Gastroesophageal sphincter (tissue), 4 donors: ENCODE data around the gene NEMP1. TPM values are rescaled to one million over a fixed set of nuclear protein-coding genes. Genes with fewer than 3 reads are reported as not detected.
"Not testable (repeated sequence)": the region's sequence is repeated elsewhere in the genome, so short reads cannot be mapped to it uniquely, and the experiment has no call there.

Experiments used
- ATAC-seq: fragments of 150-250 bp; one replicate; pipeline ENCODE4 v1.9.1; 2016; ENCODE audit warnings: mild to moderate bottlenecking, moderate library complexity
- H3K27ac ChIP-seq, 4 donors: fragments of 200-600 bp; sonication (generic) in 3 of 4; 1 replicate in 3 of 4; 2 replicates in 1 of 4; pipeline ENCODE4 v1.5.1; 2016 to 2019
- H3K27me3 ChIP-seq: fragments of 200-600 bp; sonication (generic); one replicate; pipeline ENCODE4 v1.5.1; 2019
- H3K36me3 ChIP-seq, 2 donors: fragments of 200-600 bp; sonication (generic); one replicate each; pipeline ENCODE4 v1.5.1; 2019; ENCODE audit warnings: control low read depth in 1 of 2
- H3K4me1 ChIP-seq, 3 donors: fragments of 200-600 bp; sonication (generic); 1 replicate in 2 of 3; 2 replicates in 1 of 3; pipeline ENCODE4 v1.5.1; 2016 to 2019; ENCODE audit warnings: control low read depth in 2 of 3
- H3K4me3 ChIP-seq, 2 donors: fragments of 200-600 bp; sonication (generic); one replicate each; pipeline ENCODE4 v1.5.1; 2019; ENCODE audit warnings: mild to moderate bottlenecking in 1 of 2, moderate library complexity in 1 of 2
- H3K9me3 ChIP-seq, 3 donors: fragments of 200-600 bp; sonication (generic); one replicate each; pipeline ENCODE4 v1.5.1; 2017 to 2019; ENCODE audit warnings: control low read depth in 2 of 3
- CTCF ChIP-seq, 4 experiments: fragments of 200-600 bp in 2 of 4; fragments of 450-650 bp in 2 of 4; sonication (generic) in 1 of 4; IDR thresholded peaks; one replicate each; pipeline ENCODE4 v1.5.1; 2017 to 2019; ENCODE audit warnings: antibody characterized with exemption in 4 of 4, mild to moderate bottlenecking in 2 of 4, moderate library complexity in 2 of 4
- EP300 ChIP-seq: sonication (generic); formaldehyde crosslinking; IDR thresholded peaks from one replicate; pipeline ENCODE4 v1.6.1; 2017; ENCODE audit warnings: antibody characterized with exemption, mild to moderate bottlenecking
- POLR2A ChIP-seq, 2 donors: fragments of 450-650 bp; IDR thresholded peaks; one replicate each; pipeline ENCODE4 v1.6.1; 2017; ENCODE audit warnings: antibody characterized with exemption in 2 of 2, mild to moderate bottlenecking in 2 of 2, moderate library complexity in 1 of 2
- POLR2AphosphoS5 ChIP-seq: sonication (generic); formaldehyde crosslinking; IDR thresholded peaks from one replicate; pipeline ENCODE4 v1.6.1; 2017; ENCODE audit warnings: antibody characterized with exemption
- WGBS, 2 donors: methylation state at CpG; one replicate each; pipeline ENCODE4 v1.1.5; 2018; ENCODE audit warnings: low coverage in 1 of 2; 5-methylcytosine and 5-hydroxymethylcytosine counted together
- total RNA-seq, 4 donors: library from RNA; depleted of rRNA; stranded (reverse); fragments of >200 nt; gene quantifications; one replicate each; pipeline ENCODE4 v1.1.0, GENCODE V29; 2016

NEMP1 gene
- total RNA-seq, 4 donors from 2014 or later = 11.8 to 14.9 (median 12.7) TPM

- no peak for TF ChIP-seq EP300
- no peak for TF ChIP-seq CTCF (IDR thresholded peaks at IDR 0.05)
Observed at GRCh38 chr12:57019983-57020719, 58.4 kb downstream of the NEMP1 start.

GRCh38 chr12:57018906-57019305 lies 59.7 kb downstream of the NEMP1 start:
- Histone ChIP-seq H3K4me3 (no peak overlapping the region), H3K27ac (no peak overlapping the region), H3K36me3 (no peaks in the 10 kb centered on the region), H3K9me3 (no peaks in the 10 kb centered on the region), H3K4me1 (no peaks in the 10 kb centered on the region), H3K27me3 (peaks cover 28% of the 10 kb centered on the region)
- TF ChIP-seq POLR2A (IDR thresholded peaks at IDR 0.05) (no peak), POLR2AphosphoS5 (no peak), CTCF (IDR thresholded peaks at IDR 0.05) (no peak), EP300 (no peak)
- ATAC-seq = no peak
- 60% methylated on average over 1 of the region's 1 CpG for WGBS, 2 donors

More at GRCh38 chr12:57019983-57020719, 58.4 kb downstream of the NEMP1 start:
- H3K36me3 ChIP-seq = no peaks in the 10 kb centered on the region
- peaks cover 15% of the 10 kb centered on the region for H3K27me3 ChIP-seq
- ATAC-seq = no peak
- no peak overlapping the region for H3K27ac ChIP-seq
- 82 to 87% methylated on average over 5 to 6 of the region's 9 CpGs for WGBS, 2 donors
- H3K9me3 ChIP-seq = no peaks in the 10 kb centered on the region
- H3K4me1 ChIP-seq = no peaks in the 10 kb centered on the region
- no peak overlapping the region for H3K4me3 ChIP-seq

GRCh38 chr12:57018353-57018752 lies 60.2 kb downstream of the NEMP1 start:
- H3K4me3 ChIP-seq, H3K27ac ChIP-seq, H3K9me3 ChIP-seq, H3K36me3 ChIP-seq, ATAC-seq, H3K4me1 ChIP-seq: not testable (repeated sequence)
- WGBS, 2 donors = 45 to 75% methylated on average over 3 of the region's 5 CpGs
- peaks cover 33% of the 10 kb centered on the region for H3K27me3 ChIP-seq

GRCh38 chr12:57016348-57016747 lies 62.2 kb downstream of the NEMP1 start, which contains the start of gene TAC3:
TSS of gene TAC3 (minus strand) at chr12:57016529. CDS start at chr12:57015797, 732 bp downstream.
- ATAC-seq = no peak
- no peaks in the 10 kb centered on the region for H3K36me3 ChIP-seq
- no peak within 1 kb of the TSS for H3K4me3 ChIP-seq
- WGBS, 2 donors = 0% methylated on average over 1 of the region's 6 CpGs; no CpG with 5 or more reads in 1 of the 2 donors
- no peaks in the 10 kb centered on the region for H3K9me3 ChIP-seq
- no peak for TF ChIP-seq POLR2A (IDR thresholded peaks at IDR 0.05)
- no peak for TF ChIP-seq POLR2AphosphoS5
- TF ChIP-seq EP300 = no peak
- no peak for TF ChIP-seq CTCF (IDR thresholded peaks at IDR 0.05)
- no peaks in the 10 kb centered on the region for H3K4me1 ChIP-seq
- H3K27me3 ChIP-seq = peaks cover 33% of the 10 kb centered on the region
- H3K27ac ChIP-seq = no peak within 1 kb of the TSS

- WGBS, 2 donors = 63 to 100% methylated on average over 2 to 6 of the region's 7 CpGs
- H3K27me3 ChIP-seq = peaks cover 33% of the 10 kb centered on the region
- no peak for TF ChIP-seq POLR2A (IDR thresholded peaks at IDR 0.05)
- TF ChIP-seq EP300 = no peak
- no peak for TF ChIP-seq POLR2AphosphoS5
- no peak for TF ChIP-seq CTCF (IDR thresholded peaks at IDR 0.05)
Observed at GRCh38 chr12:57012600-57013465, 65.8 kb downstream of the NEMP1 start.

More at GRCh38 chr12:57012600-57013465, 65.8 kb downstream of the NEMP1 start:
- H3K4me3 ChIP-seq = no peak overlapping the region
- ATAC-seq = no peak
- no peaks in the 10 kb centered on the region for H3K9me3 ChIP-seq
- H3K36me3 ChIP-seq = no peaks in the 10 kb centered on the region
- H3K27ac ChIP-seq = no peak overlapping the region
- no peaks in the 10 kb centered on the region for H3K4me1 ChIP-seq
